Panc1 (cell line): ENCODE results near the gene HIPK3.

ENCODE experiments used
- CTCF ChIP-seq: fragments of 450-650 bp; IDR thresholded peaks from 2 replicates; pipeline ENCODE4 v1.5.1; 2017; ENCODE audit warnings: mild to moderate bottlenecking
- POLR2AphosphoS5 ChIP-seq: IDR thresholded peaks from 2 replicates; pipeline ENCODE4 v1.6.1; 2012; ENCODE audit warnings: mild to moderate bottlenecking, low read depth, low read length, moderate library complexity
- REST ChIP-seq, 2 experiments: IDR thresholded peaks; 2 replicates each; pipeline ENCODE4 v1.6.1; 2011 to 2012; ENCODE audit warnings: low read depth in 2 of 2, control low read depth in 1 of 2, low read length in 1 of 2, mild to moderate bottlenecking in 1 of 2, moderate library complexity in 1 of 2; ENCODE audit not compliant: insufficient read depth in 1 of 2
- SIN3A ChIP-seq: IDR thresholded peaks from 2 replicates; pipeline ENCODE4 v1.6.1; 2012; ENCODE audit warnings: low read depth, mild to moderate bottlenecking, low read length, moderate library complexity, borderline replicate concordance; ENCODE audit not compliant: insufficient read depth

- no peak for TF ChIP-seq CTCF
- no peak for TF ChIP-seq REST (IDR thresholded peaks at IDR 0.05; ENCODE audit: insufficient read depth in 1 of 2, low read depth in 2 of 2, low read length in 1 of 2)
- no peak for TF ChIP-seq POLR2AphosphoS5
- TF ChIP-seq SIN3A, result no peak
Observed at GRCh38 chr11:33347490-33348125, 90.4 kb downstream of the HIPK3 start.
